HT-29 (cell line): ENCODE measurements around the gene FBXO40. TPM values are rescaled to one million over a fixed set of nuclear protein-coding genes. Genes with fewer than 3 reads are reported as not detected.

Experiments used
- DNase-seq: peaks from one replicate; pipeline ENCODE4 v3.0.0-alpha.2; 2015; ENCODE audit warnings: low spot score
- small RNA-seq: library from RNA; depleted of rRNA; stranded (forward); fragments of <200 nt; gene quantifications from one replicate; pipeline ENCODE3, GENCODE V24; 2014
- total RNA-seq: library from RNA; depleted of rRNA; stranded (reverse); fragments of >200 nt; shearing (Covaris generic); gene quantifications from 2 replicates; pipeline ENCODE4 v1.2.3, GENCODE V29; 2014; rRNA removed

Gene FBXO40
- total RNA-seq, 1 experiment from 2014 or later, result not detected

DNA sequence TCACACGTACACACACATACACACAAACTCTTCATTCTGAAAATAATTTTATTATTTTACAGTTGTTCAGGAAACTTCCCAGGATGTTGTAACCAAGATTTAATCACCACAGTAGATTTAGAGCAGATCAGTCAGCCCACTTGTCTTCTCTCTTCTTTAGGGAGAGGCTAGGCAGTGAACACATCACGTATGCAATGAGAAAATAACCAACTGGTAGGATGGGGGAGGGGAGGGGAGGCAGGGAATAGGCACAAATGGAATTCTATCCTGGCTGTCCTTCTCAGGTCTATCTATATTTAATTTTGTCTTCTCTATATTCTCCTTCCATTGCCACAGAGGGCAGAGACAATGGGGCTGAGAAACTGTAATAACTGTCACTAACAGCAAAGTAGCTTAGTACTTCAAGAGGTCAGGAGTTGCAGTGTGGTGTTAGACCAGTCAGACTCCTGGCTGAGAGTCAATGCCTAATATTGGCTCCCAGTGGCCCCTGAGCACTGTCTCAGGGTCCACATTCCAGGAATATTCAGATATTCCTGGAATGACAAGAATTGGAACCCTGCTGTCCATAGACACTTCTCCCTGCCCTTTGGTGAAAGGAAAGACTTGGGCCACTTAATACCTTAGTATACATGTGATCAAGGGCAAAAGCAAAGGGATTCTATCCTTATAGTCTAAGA lies 70.1 kb downstream of the FBXO40 start:
- no peak for DNase-seq

DNA sequence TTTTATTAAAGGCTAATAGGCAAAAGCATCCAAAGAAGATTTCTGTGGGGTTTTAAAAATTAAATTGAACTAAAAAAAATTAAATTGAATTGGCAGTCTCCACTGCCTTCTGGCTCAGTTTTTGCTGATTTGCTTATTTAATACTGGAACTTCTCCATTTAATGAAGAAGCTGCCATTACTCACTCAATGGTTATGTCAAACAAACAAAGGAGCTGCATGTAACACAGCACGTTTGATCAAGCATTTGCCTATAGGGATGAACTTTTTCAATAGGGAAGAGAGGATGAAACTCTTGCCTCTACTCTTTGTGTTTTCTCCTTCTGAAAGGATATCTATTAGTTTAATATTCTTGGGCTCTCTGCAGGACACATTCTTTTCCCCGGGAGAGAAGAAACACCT lies 72.3 kb downstream of the FBXO40 start:
- DNase-seq, result no peak

DNA sequence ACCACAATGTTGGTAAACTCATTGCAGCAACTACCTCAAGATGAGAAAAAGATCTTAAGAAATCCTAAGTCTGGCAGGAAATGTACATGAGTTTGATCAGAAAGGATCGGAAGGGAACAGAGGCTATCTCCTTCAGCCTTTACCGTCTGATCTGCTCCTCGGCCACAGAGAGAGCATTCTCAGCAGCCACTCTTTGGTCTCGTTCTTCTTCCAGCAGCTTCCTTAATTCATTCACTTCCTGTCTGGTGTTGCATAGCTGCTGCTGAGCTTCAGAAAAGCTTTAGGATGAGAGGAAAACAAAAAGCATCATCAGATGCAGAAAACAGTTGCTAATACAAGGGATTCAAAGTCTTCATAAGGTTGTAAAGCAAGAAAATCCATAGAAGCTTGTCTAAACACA lies 74.2 kb downstream of the FBXO40 start:
- no peak for DNase-seq

DNA sequence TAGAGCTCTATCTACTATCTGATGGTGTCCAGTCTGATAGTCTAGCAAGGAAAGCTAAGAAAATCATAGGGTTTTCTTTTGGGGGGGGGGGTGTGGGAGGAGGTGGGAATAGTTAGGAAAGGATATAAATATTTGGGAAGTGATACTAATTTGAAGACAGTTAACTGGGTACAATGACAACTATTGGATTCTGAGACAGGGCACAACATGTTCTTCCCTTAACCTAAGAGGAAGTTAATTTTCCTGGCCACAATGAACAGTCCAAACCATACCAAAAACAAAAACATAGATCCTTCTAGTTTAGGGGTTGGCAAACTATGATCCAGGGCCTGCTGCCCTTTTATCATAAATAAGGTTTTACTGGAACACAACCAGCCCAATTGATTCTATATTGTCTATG lies 77.5 kb downstream of the FBXO40 start:
- no peak for DNase-seq

DNA sequence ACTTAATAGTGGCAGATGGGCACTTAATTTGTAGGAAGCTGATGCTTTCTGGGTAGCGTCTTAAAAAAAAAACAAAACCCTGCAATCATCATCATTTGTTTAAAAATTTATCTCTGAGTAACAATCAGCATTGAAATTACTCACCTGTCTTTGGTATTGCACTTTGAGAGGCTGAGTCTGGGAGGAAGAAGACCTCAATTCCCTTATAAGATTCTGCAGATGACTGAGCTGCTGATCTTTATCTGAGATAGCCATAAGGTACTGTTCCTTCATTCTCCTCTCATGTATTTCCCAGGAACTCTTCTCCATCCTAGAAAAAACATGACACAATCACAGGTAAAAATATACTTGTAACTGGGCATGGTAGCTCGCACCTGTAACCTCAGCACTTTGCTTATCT lies 84.0 kb downstream of the FBXO40 start:
- DNase-seq, result no peak

Small RNA genes within 50 kb of the gene (small RNA-seq; reads per million reads assigned to genes)
- gene RNU4-62P, result not detected

Other genes with a start within 250 kb of the FBXO40 start
- gene POLQ, start 47.4 kb upstream of the FBXO40 start, total RNA-seq, result 8.7 and 12.4 TPM in 2 replicates
- gene ARGFX, start 25.4 kb upstream of the FBXO40 start, total RNA-seq, result not detected in 2 replicates
- gene HCLS1, start 67.5 kb downstream of the FBXO40 start, total RNA-seq, result 0.18 TPM in 1 of 2 replicates, not detected in the other
- 20.0 and 31.8 TPM in 2 replicates for gene GOLGB1, start 156.4 kb downstream of the FBXO40 start, total RNA-seq
- 15.0 and 17.0 TPM in 2 replicates for gene IQCB1, start 241.7 kb downstream of the FBXO40 start, total RNA-seq
- gene EAF2, start 241.8 kb downstream of the FBXO40 start, total RNA-seq, result 0.86 and 1.3 TPM in 2 replicates